GM19438 (cell line): ENCODE results near the gene MEGF11.
"Not testable (repeated sequence)": the region's sequence is repeated elsewhere in the genome, so short reads cannot be mapped to it uniquely, and the experiment has no call there.

Source experiments
- ATAC-seq: cut with Tn5 transposase; IDR thresholded peaks from one replicate; pipeline ENCODE4 v1.9.1; 2021; ENCODE audit warnings: low read depth; ENCODE audit not compliant: unreplicated experiment

MEGF11 gene

DNA sequence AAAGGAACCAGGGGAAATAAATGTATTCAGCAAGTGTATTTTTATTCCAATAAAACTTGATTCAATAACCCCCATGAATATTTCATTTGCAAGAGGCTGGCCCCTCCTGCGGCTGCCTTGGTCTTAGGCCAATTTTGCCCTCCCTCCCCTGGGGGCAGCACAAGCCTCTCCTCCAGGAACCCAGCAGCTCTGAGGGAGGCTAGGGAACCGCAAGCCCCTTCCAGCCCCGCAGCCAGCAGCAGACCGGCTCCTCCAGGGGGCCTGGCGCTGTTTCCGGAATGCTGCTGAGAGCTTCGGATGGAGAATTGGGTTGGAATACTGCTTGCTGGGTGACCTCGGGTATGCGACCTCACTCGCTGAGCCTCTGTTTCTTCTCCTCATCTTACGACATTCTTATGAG is 234.2 kb downstream of the MEGF11 start:
- ATAC-seq, result no peak

DNA sequence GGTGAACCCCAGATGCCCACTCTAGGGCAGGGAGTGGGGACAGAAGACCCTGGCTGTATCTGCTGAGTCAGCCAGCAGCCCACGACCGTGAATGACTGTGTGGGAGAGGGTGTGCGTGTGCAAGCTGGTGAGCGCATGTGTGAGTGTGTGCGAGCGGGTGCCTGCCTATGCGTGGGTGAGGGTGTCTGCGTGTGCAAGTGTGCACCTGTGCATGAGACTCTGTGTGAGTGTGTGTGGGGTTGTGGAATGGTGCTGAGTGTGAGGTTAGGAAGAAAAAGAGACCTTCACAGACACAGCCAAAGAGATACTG is 235.1 kb downstream of the MEGF11 start:
- no peak for ATAC-seq

DNA sequence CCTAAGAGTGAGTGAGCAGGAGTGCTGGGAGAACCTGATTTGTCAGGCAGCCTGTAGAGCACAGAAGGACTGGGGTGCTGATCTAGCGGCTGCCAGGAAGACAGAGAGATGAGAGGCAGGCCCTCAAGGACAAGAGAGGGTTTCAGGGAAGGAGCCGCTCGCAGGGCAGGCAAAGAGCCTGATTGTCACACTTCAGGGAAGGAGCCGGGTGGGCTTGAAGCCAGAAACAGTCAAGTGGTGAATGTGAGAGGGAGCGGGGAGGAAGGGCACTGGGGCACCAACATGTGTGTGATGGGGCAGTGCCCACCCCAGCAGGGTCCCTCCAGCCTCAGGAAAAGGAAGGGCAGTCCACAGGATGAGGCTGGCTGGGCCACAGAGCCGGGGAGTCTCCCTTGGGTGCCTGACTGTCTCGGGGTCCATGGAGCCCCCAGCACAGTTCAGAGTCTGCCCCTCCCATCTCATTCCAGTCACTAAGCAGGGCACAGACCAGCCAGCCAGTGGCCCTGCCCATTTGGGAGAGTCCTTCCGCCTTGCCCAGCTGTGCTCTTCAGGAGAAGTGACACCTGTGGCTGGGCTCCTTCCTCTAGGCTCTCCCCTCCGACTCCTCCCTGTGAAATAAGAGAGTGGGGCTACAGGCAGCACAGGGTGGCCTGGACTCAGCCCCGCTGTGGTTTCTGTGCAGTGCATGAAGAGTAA is 235.6 kb downstream of the MEGF11 start:
- no peak for ATAC-seq

GRCh38 chr15:66017000-66017399 is 236.6 kb downstream of the MEGF11 start:
- ATAC-seq, result no peak

- ATAC-seq, result no peak
Observed at GRCh38 chr15:66016199-66016598, 237.4 kb downstream of the MEGF11 start.

GRCh38 chr15:66014635-66015182 is 238.8 kb downstream of the MEGF11 start:
- no peak for ATAC-seq

DNA sequence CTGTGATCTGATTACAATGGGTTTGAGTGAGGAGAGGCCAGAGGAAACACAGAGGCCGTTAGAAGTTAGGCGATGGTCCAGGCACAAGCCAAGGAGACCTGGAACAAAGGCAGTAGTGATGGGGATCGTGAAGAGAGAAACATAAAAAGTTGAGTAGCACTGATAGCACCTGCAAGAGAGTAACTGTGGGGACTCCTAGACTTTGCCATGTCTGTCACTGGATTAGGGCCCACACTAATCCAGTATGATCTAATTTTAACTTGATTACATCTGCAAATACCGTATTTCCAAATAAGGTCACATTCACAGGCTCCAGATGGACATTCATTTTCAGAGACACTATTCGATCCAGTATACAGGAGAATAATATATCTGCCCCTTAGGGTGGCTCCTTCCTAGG is 239.5 kb downstream of the MEGF11 start:
- no peak for ATAC-seq

DNA sequence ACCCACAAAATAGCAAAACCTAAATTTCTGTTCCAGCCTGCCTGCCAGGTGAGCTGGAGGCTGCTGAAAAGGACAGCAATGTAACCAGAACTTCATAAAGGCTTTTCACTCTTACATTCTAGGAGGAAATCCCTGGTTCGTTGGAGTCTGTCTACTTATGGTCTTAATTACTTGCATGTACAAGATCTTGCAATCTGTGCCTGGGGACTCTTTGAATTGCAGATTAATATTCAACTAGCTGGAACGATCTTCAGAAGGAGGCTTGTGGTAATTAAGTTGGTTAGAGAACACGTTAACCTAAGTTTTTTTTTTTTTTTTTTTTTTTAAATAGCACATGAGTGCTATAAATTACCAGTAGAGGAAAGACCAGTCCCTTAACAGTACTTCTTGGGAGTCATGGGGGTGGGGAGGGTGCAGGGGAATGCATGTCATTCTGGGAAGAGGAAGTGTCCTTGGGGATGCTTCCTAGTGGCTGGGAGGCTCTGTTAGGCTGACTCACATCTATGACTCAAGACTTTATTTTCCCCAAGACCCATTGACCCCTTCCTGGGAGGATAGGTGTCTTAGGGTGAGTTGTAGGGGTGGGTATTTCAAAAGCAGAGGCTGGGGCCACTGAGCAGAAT is 244.5 kb downstream of the MEGF11 start:
- no peak for ATAC-seq

DNA sequence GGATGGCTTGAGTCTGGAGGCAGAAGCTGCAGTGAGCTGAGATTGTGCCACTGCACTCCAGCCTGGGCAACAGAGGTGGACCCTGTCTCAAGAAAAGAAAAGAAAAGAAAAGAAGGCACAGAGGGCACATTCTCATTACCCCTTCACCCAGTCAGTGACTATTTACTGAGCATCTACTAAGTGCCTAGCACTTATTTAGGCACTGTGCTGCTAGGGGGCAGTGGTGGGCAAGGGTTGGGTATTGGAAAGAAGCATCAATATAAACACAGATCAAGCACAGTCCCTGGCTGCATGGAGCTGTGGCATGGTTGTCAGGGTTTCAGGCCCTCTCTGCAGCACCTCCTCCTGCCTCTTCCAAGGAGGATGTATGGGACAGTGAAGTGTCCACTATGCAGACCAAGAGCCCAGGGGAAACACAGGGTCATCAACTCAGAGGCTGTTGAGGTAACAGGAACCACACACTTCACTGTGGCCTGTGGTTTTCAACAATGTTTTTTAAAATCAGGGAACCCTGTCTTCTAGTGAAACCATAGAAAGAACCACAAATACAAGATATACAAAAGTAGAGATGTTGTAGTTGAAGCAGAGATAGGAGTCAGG is 245.8 kb downstream of the MEGF11 start:
- no peak for ATAC-seq

DNA sequence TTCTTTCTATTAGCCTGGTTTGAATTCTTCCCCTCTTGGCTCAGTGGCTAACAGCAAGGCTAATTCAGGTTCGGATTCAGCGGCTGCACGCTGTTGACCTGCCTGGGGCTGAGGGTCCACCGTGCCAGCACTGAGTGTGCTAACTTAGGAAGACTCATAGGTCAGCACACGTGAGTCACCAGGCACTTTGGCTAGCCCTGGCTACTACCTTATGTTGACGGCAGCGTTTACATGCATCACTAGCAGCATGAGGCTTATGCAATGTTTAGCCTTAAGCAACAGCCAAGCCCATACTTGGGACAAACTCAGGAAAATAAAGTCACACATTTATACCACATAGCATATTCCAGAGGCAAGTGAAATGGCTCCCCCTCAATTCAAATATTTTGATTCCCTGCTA is 246.6 kb downstream of the MEGF11 start:
- ATAC-seq, result no peak

DNA sequence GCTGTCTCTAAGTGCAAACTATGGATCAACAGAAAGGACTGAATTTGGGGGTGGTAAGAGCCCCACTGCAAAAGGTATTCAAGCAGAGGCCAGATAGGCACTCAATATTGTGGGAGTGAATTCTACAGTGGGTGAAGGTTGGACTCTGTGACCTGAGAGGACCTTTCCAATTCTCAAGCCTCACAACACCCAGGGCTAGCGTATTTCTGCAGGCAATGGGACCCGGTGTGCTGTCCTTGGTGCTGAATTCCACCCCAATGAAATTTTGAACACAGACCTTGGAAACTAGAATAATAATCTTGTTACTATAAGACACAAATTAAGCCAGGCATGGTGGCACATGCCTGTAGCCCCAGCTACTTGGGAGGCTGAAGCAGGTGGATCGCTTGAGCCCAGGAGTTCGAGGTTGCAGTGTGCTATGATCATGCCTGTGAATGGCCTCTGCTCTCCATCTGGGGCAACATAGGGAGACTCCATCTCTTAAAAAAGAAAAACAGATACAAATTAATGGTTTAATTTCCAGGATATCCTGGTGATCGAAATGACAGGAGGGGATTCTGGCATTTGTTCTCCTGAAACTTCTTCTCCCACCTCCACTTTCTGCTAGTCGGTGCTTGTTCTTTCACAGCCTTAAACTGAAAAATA is 248.8 kb downstream of the MEGF11 start:
- ATAC-seq, result no peak

DNA sequence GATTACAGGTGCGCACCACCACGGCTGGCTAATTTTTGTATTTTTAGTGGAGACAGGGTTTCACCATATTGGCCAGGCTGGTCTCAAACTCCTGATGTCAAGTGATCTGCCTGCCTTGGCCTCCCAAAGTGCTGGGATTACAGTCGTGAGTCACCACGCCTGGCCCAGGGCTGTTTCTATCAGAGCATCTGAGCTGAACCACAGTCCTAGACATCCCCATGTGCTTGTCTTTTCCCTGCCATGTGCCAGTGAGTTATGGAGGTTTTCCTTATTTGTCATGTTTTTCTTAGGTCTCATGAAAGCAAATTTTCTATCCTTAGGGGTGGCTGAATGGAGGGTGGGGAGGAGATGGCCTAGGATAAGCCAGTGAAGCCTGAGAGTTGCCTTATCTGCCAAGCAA is 250.4 kb downstream of the MEGF11 start:
- ATAC-seq, result not testable (repeated sequence)

- no peak for ATAC-seq
Observed at GRCh38 chr15:66001717-66002426, 251.7 kb downstream of the MEGF11 start.

DNA sequence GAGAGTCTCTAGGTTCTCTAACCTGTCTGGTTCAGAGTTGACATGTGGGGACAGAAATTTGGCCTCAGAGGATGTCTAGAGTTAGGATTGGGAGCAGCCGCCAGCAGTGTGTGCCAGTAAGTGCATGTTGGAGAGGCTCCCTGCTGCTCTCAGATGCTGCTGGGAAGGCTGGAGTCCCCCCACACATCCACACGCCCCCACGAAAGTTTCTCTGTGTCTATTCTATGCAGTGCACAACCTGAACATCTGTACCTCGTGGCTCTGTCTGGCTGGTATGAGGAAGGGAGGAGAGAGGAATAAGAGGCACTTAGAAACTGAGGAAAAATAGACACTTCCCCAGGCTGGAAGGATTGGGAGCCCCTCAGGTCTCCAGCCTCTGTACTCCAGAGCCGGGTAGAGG is 252.5 kb downstream of the MEGF11 start:
- no peak for ATAC-seq

- no peak for ATAC-seq
Observed at GRCh38 chr15:65998486-65998885, 255.1 kb downstream of the MEGF11 start.

GRCh38 chr15:65996901-65997300 is 256.6 kb downstream of the MEGF11 start:
- no peak for ATAC-seq

GRCh38 chr15:65994832-65995231 is 258.7 kb downstream of the MEGF11 start:
- ATAC-seq, result no peak

DNA sequence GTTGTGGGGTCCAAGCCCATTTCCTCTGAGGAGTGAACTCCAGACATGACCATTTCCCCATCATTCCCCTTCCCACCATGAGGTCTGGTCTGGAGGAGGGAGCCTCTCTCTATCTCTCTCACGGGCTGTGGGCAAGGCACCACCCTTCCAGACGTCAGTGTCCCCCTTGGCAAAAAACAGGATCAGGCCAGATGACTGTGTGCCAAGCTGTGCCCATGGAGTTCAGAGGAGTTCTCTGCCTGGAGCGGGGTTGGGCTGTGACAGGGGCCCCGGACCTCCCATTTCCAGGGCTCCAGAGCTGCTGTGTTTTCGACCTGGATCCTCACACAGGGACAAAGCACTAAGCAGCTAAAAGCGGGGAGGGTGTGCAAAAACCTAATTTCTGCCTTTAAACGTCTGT is 259.8 kb downstream of the MEGF11 start:
- no peak for ATAC-seq

DNA sequence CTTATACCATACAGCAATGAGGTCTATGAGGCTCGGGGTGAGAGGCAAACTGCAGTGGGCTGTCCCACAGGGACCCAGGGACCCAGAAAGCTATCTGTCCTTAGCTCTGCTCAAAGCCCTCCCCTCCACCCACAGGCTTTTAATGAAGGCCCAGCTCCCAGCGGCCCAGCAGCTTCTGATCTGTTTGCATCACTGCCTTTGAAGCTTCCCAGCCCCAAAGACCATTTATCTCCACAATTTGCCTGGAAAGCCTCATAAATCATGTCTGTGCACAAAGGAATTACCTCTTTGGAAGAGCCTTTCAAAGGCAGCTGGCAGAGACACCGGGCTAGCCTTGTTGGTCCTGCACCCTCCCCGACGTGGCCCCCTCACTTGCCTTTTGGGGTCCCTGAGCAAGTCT is 260.3 kb downstream of the MEGF11 start:
- ATAC-seq, result no peak

DNA sequence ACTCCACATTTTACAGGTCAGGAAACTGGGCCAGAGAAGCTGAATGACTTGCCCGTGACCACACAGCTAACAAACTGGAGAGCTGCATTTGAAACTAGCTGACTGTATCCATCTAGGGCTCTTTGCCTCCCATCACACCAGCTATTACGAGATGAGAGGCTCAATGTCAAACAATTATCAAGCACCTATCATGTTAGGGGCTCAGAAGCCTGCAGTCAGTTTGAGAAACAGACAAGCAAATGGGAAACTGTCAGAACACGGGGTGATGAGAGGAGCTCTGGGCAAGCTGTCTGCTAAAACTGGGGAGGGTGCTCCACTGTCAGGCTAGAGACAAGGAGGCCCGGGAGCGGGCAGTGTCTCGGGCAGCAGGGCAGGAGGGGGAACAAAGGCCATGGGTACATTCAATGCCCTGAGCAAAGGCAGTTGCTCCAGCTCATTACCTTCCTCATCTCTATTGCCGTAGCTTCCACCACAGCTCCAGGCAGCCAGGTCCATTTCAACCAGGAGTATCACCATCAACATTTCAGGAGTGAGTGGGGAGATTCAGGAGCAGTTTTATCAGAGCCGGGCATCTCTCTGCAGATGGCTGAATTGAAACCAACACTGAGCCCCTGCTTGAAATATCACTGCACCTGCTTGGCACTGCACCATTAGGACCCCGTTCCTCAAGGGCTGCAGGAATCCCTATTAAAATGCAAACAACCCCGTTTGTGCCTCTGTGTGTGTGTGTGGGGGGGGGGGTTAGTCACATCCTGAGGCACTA is 261.6 kb downstream of the MEGF11 start:
- no peak for ATAC-seq
